C4-2B (cell line): ENCODE results near the gene ITGB1BP1.

ENCODE experiments used
- CTCF ChIP-seq: fragments of 450-650 bp; conservative IDR thresholded peaks from 2 replicates; pipeline ENCODE4 v1.5.1; 2017; ENCODE audit warnings: mild to moderate bottlenecking
- ZFX ChIP-seq: fragments of 450-650 bp; IDR thresholded peaks from 2 replicates; pipeline ENCODE4 v1.6.1; 2017

- no peak for TF ChIP-seq CTCF
- TF ChIP-seq ZFX = no peak
Observed at GRCh38 chr2:9422321-9423099, 818 bp downstream of the ITGB1BP1 start.
